T-helper 1 cell (primary cell): ENCODE measurements around the gene GSC.
"Not testable (repeated sequence)": the region's sequence is repeated elsewhere in the genome, so short reads cannot be mapped to it uniquely, and the experiment has no call there.

Source experiments
- DNase-seq, 5 donors: peaks; one replicate each; pipeline ENCODE4 v3.0.0-alpha.2; 2012 to 2020

Gene GSC

GRCh38 chr14:94771158-94771905 is 1.4 kb upstream of the GSC start:
- no peak for DNase-seq

DNA sequence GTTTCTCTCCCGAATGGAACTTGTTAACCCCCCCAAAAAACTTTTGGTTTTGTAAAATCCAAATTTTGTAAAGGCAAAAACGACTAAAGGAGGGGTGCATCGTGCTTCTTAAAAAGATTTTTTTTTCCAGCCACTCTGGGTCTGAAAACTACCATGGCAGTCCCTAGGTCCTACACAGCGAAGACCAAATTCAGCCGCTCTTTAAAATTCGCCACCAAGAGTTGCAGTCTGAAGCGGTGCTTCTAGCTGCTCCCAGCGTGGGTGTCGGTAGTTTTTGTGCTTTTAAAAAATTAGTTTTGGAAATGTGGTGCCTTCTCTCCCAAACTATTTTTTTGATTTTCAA is 873 bp upstream of the GSC start:
- DNase-seq = no peak

- no peak for DNase-seq
These were observed 387 bp upstream of the GSC start for GRCh38 chr14:94770251-94770749.

GRCh38 chr14:94768521-94769390 is 1.2 kb downstream of the GSC start:
- peak in 1 of 5 donors; percentile 62 for DNase-seq

- DNase-seq = no peak
These were observed 1.8 kb downstream of the GSC start for GRCh38 chr14:94768141-94768520.

DNA sequence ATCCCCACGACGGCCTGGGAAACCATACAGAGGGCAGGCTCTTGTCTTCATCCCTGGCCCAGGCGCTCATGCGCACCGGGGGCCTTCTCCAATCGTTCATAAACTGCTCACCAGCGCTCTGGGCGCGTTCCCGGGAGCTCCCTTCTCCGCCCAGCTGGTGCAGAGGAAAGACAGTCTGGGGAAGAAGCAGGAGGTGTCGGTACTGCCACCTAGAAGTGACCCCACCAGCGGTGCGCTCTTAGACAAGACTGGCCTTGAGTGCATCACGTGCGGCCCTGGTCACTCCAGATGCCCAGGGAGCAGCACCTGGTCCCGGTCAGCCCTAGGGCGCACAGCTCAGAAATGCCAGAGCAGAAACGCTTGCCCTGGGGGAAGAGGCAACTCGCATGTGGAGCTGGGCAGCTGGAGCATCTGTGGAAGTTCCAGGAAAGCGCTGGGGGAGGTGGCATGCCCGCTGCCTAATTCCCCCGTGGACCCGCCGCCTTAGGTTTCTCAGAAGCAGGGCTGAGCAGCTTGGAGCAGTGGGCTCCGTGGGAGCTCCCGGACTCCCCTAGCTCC is 2.5 kb downstream of the GSC start:
- DNase-seq = no peak

DNA sequence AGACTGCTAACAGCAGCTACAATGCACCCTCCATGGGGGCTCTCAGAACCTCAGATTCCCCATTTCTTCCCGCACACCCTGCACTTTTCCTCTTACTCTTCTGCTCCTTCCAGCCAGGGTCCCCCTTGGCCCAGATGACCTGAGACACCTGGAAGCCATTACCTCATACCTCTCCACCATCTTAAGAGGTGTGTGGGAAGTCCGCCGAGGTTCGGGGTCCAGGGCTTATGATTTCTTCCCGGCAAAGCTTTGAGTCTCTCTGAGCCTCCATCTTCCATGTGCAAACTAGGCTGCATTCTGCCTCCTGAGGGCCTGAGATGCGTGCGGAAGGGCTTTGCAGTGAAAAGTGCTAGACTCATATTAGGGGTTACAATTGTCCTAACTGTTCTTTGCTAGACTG is 5.3 kb downstream of the GSC start:
- no peak for DNase-seq

GRCh38 chr14:94762431-94762830 is 7.5 kb downstream of the GSC start:
- DNase-seq = no peak

GRCh38 chr14:94761997-94762377 is 7.9 kb downstream of the GSC start:
- no peak for DNase-seq

GRCh38 chr14:94761348-94761996 is 8.4 kb downstream of the GSC start:
- no peak for DNase-seq

DNA sequence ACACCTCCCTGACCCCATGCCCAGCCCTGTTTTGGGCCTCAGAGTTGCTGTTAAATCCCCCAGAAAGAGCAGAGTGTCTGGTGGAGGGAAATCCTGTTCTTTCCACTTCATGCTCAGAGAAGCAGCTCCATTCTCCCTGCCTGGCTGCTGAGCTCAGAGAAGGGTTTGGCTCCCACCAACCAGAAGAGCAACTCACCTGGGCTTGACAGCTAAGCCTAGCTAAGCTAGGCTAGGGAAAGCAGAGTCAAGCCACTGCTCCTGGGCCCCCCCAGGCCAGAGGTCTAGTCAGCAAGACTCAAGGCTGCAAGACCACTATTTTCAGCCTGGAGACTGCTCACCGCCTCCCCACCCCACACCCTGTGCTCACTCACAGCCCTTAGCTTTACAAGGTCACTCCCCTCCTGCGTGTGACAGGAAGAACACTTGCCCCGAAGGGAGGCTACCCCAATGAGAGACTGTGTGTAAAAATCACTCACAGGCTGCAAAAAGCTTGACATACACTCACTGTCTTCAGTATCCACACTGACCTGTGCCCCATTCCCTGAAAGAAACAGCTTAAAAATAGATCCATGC is 13.5 kb downstream of the GSC start:
- no peak for DNase-seq

GRCh38 chr14:94754391-94754942 is 15.4 kb downstream of the GSC start:
- no peak for DNase-seq

- no peak for DNase-seq
These were observed 17.1 kb downstream of the GSC start for GRCh38 chr14:94752591-94753436.

DNA sequence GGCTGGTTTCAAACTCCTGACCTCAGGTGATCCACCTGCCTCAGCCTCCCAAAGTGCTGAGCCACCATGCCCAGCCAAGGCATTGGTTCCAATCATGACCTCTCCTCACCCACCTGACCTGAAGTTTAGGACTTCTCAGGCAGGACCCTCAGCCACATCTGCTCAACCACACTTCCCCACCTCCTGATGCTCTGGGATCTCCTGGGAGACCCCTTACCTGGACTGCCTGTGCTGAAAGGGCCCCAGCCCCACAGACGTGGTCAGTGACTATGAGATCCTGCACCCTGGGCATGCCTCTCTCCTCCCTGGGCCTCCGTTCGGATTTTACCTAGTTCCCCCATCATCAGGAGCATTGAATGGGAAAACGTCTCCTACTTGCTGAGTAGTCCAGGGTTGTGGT is 18.0 kb downstream of the GSC start:
- no peak for DNase-seq

GRCh38 chr14:94751321-94751720 is 18.6 kb downstream of the GSC start:
- no peak for DNase-seq

GRCh38 chr14:94750371-94750770 is 19.5 kb downstream of the GSC start:
- DNase-seq = no peak

DNA sequence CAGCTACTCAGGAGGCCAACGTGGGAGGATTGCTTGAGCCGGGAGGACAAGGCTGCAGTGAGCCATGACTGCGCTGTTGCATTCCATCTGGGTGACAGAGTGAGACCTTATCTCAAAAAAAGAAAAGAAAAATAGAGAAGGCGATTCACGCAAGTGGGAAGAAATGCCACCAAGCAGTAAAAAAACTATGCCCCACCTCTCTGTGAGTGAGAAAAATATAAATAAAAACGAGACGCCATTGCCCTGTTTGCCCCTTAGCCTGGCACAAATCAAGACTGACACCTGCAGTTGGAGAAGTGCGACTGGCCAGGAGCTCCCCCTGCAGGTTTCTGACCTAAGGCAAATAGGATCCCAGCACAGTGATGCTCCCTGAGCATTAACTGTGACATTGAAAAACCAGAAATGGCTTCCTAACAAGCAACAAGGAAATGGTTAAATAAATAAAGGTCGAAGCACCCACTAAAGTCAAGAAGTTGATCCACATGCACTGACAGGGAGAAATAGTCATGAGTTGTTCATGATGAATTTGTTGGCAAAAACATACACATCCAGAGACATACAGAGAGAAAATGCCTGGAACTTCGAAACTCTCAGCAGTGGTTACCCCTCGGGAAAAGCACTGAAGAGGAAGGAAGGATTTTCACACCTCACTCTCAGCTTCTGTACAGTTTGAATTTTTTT is 21.1 kb downstream of the GSC start:
- peak in 1 of 5 donors; percentile 18 for DNase-seq

DNA sequence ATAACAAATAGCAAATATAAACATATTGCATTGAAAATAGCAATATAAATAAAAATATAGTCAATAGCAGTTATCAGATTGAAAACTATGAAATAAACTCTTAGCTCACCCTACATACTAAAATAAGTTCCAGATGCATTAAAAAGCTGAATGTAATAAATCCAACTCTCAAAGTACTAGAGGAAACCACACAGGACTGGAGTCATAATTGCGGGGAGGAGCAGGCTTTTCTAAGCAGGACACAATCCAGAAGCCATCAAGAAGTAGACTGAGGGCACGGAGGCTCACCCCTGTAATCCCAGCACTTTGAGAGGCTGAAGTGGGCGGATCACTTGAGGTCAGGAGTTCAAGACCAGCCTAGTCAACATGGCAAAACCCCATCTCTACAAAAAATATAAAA is 22.2 kb downstream of the GSC start:
- DNase-seq = no peak

- DNase-seq = not testable (repeated sequence)
These were observed 22.8 kb downstream of the GSC start for GRCh38 chr14:94747153-94747552.

DNA sequence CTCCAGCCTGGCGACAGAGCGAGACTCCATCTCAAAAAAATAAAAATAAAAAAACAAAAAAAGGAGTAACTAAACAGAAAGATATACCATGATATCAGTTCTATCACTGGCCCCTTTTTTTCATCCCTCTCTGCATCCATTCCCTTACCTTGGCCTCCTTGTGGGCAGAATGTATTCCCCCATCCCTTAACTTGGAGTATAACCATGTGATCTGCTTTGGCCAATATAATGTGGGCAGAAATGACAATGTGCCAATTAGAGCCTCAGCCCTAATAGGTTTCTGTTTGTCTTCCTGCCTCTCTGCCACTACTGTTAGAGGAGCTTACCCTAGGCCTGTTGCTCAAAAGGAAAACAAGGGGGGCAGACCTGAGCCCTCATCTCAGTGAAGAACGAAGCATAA is 23.8 kb downstream of the GSC start:
- no peak for DNase-seq

DNA sequence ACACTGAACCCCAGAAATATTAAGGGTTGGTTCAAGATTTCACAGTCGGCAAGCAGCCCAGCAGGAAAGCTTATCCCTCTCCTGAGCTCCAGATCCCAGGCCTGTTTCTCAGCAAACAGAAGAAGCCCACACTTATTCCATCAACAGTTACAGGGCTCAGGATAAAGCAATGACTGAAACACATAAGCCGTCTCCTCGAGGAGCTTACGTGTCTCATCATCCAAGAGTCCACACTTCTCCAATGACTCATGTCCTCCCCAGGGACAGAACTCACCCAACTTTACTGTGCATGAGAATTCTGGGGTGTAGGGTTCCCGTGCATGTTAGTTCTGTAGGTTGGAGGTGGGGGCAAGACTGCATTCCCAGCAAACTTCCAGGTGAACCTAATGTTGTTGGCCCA is 31.2 kb downstream of the GSC start:
- DNase-seq = no peak
